GM18867 (cell line): ENCODE measurements around the gene VEGFD.

Experiments
- ATAC-seq: cut with Tn5 transposase; IDR thresholded peaks from one replicate; pipeline ENCODE4 v1.9.1; 2021; ENCODE audit warnings: mild to moderate bottlenecking, moderate library complexity; ENCODE audit not compliant: unreplicated experiment

The VEGFD gene, protein sequence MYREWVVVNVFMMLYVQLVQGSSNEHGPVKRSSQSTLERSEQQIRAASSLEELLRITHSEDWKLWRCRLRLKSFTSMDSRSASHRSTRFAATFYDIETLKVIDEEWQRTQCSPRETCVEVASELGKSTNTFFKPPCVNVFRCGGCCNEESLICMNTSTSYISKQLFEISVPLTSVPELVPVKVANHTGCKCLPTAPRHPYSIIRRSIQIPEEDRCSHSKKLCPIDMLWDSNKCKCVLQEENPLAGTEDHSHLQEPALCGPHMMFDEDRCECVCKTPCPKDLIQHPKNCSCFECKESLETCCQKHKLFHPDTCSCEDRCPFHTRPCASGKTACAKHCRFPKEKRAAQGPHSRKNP

DNA sequence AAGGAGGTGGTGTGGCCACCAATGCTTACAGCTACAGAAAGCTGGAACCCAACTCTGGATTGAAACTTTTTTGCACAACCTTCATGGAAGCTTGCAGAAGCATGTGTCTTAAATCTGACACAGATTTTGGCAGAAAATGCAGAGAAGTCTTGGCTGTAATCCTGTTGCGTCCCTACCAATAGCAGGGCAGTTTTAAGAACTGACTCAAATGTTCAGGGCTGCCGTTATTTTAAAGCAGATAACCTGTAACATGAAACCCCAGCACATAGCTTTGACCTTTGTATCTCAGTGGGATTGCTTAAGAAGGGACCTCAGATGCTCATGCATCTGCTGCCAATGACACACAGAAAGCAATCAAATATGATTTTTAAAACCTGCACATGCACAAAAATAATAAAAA lies at the start of gene VEGFD:
Gene VEGFD, minus strand, starts transcription at position 110 of the 400 bp plus-strand sequence. CDS start 467 bp downstream, outside the sequence.
- ATAC-seq: no peak

DNA sequence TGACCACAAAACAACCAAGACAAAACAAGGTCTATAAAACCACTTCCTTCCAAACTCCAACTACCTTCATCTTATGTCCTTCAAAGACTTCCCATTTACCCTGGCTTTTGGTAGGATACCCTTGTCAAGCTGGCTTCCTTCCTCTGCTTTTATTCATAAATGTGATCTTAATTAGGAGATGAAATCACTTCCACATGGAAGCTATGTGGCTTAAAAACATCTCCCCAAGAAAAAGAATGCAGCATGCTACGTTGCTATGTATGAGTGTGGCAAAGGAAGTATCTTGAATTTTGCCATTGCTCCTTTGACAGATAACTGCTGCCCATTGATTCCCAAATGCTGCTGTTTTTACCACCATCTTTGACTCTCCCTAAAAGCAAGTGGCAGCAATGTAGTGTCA lies 46.4 kb upstream of the VEGFD start:
- no peak for ATAC-seq

DNA sequence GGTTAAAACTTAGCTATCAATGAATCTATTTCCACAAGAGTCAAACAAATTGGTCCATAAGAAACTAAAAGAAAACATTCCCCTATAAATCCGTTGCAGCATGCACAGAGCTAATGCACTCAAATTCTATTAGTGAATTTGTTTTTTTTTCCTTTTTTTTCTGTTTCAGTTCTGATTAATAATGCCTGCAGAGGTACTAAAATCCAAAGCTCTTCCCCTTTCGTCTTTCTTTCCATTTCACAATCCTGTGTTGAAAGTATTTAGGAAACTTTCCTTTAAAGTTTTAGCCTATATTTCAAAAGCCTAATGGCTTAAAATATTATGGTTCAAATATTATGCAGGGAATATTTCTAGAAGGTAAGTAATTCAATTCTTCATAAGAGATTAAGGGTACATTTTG lies 45.9 kb upstream of the VEGFD start:
- ATAC-seq: no peak

DNA sequence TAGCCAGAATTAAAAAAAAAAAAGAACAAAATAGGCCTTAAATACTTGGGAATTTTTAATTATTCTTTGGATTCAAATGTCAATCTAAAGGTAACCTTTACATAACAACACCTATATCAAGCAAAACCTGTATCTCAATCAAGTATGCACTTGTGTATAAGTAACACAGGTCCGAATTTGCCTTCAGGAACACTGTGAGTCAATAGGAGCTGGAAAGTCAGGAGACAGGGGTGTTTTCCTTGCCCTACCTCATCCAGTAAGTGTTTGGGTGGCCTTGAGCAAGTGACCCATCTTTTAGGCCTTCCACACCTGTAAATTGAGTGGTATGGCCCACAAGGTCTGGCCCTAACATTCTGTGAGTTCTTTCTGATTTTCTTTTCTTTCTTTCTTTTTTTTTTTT lies 40.8 kb upstream of the VEGFD start:
- no peak for ATAC-seq

DNA sequence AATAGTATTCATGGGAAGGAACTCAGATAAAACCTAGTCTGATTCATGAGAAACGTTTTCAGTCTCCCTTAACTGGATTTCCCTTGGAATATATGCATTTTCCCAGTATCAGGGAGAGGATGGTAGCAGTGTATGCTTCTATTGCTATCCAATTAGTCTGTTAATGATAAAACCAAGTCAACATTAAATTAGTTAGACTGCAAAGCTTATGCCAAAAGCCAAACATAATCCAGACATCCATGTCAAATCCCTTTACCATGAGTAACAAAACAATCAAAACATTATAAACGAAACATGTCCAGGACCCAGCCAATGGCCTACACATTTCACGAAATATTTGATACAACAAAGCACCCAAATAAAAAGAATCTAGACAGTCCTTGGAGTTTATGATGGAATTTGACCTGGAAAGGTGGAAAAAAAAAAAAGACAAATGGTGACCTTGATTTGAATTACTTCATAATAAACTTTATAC lies 34.5 kb upstream of the VEGFD start:
- ATAC-seq: no peak

DNA sequence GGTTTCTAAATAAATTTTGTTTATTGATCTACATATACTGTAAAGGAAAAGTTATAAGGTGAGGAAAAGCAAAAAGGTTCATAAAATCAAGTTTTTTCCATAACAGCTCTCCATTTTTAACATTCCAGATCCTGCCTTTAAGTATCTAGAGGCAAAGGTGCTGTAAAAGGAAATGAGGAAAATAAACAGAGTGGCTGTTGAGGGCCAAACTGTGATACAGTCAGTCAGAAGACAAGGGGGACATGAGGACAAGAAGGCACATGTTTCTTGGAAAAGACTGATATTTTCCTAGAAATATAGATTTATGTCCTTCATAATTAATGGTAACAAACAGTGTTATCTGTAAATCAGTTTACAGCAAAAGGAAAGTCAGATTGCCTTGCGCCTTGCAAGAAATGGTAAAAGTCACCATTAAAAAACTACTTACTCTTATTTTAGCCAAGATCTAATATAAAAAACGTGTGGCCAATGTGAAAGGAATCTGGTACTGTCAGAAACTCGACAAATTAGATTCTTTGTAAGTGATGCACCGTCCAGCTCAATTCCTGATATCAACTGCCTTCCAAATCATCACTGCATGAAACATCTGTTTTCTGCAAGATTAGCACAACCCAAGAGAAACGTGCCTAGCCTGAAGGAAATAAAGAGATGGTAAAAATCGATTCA lies 34.0 kb upstream of the VEGFD start:
- no peak for ATAC-seq

DNA sequence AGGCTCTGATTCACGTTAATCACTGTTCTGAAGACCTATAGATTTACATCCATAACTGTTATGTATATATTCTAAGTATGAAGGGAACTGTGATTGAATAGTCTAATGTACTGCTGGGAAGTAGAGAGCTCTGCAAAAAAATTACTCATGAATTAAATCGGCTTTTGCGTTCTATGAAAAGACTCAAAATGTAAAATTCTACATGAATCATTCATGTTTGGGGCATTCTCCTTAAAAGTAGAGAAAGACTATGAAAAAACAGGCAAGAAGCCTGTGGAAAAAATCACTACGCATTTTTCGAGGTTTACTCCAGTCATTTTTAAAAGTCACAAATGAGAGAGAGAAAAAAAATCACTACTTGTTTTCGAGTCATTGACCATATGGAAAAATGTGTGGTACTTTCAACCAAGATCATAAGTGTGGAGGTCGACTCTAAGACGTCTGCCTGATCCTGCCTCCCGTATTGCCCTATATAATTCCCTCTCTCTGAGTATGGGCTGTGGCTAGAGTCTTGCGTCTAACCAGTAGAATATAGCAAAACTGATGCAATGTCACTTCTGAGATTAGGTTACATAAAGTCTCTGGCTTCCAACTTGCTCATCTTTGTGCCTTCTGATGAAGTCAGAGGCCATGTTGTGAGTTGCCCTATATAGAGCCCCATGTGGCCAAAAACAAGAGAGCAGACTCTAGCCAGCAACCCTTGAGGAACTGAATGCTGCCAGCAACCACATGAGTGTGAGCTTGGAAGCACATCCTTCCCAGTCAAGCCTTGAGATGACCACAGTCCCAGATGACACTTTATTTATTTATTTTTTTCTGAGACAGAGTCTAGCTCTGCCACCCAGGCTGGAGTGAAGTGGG lies 32.1 kb upstream of the VEGFD start:
- ATAC-seq: no peak

DNA sequence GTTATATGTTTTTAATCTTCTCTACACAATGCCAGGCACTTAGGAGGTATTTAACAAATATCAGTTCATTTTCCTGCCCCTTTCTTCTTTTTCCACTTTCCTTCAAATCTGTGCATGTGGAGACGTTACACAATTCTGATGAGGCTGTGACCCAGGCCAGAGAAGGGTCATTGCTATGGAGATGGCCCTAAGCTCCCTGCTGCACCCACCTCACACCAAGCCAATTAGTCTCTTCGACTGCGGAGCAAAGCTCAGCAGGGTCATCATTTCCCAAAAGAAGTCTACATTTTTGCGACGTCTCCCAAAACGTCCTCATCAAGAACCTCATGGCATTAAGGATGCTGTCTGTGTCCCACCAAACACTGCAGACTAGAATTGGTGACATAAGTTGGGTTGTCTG lies 28.9 kb upstream of the VEGFD start:
- ATAC-seq: no peak

DNA sequence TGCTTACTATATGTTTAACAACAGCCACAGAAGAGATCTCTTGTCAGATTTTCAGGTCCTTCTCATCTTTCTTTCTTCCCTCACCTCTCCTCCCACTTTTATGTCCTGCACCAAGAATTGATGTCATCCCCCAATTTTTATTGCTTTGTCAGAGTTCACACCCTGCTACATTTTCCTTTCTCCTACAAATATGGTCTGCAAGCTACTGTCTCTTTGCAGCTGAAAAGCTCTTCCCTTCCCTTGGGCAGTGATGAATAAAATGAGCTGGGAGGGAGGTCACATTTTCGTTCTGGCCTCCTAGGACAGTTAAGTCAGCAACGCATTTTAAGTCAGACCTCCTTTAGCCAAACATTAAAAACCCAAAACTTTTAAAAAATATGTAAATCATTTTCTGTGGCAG lies 26.7 kb upstream of the VEGFD start:
- no peak for ATAC-seq

DNA sequence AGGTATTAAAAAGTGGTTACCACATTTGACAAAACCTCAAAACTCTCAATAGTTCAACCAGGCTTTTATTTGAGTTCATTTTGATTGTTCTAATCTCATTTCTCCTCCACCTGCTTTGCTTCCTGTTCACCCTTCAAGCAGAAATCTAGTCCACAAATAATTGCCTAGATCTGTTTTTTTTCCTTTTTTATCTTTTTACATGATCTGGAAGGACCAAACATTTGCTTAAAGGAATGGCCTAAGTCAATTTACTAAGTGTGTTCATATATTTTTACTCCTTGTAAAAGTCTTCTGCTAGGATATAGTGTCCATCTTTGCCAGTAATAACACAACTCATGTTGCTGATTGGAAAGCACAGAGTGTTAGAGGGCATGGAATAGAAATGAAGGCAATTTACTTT lies 26.2 kb upstream of the VEGFD start:
- no peak for ATAC-seq

DNA sequence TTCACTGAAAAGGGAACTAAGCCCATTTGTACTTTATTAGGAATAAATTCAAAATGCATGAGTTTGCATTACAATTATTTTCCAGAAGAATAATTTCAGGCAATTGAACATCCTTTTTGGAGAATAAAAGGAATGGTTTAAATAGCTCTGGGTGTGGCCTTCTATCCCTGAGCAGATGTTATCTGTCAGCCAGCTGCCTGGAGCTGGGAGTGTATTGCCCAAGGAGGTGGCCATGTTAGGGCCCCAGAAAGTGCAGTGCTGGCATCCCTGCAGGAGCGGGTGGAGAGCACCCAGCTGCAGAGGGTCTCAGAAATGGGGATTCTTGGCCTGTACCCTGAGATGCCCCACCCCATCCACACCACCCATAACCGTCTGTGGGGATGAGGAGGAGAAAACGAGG lies 21.6 kb upstream of the VEGFD start:
- ATAC-seq: no peak

DNA sequence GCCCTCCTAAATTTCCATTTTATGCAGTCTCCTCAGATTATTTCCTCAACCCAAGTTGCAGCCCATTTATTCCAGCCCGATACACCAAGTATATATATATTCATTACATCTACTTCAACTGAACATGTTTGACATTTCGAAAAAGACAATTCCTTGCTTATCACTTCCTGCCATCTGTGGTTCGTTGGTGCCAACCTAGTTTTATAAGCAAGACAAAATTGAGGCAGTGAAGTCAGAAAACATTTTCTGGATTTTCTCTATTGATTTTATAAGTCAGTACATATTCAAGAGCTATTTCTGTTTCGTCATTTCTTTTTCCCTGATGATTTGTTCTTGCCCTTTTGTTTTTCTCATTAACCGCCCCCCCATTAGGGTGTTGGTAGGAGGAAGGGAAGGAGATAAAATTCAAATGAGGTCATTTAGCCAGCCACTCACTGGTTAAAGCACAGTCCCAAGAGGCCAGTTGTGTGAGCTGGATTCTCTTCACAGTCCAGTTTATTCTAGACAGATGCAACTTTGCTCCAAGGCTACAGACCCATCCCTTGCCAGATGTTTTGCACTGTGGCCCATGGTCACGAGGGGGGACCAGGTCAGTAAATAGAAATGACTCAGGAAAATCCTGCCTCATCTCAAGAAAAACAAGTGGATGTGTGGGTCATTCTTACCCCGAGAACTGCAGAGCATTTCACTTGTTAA lies 20.3 kb upstream of the VEGFD start:
- no peak for ATAC-seq

DNA sequence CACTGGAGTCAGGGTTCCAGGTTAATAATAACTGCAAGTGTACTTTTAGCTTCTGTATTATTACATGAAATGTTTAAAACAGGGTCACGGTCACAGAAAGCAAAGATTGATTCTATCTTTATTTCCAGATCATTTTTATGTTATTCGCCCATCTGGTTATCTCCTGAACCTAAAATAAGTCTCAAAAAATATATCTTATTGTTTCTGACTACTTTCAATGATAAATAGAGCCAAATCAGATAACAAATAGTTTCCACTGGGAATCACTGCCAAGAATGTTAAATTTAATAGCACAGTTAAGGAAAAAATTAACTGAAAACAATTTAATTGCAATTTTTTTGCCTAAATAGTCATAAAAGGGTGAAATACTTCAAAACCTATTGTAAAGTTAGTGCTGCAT lies 17.2 kb upstream of the VEGFD start:
- ATAC-seq: no peak

DNA sequence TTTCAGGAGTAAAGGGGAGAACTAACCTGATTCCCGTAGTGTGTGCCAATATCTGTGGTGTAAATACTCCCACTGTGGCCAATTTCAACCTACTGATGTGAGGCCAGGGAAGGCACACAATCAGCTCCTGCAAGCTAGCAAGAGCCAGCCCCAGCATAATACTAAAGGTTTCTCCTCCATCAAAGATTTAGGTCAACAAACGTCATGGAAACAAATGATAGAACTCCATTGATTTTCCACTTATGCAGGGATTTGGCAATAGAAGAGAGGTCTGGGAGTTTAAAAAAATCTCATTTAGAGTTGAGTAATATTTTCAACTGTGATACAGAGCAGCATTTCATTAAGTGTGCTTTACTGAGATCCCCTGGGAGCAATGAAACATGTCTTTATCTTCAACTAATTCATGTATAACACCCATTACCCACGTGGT lies 15.8 kb upstream of the VEGFD start:
- no peak for ATAC-seq

DNA sequence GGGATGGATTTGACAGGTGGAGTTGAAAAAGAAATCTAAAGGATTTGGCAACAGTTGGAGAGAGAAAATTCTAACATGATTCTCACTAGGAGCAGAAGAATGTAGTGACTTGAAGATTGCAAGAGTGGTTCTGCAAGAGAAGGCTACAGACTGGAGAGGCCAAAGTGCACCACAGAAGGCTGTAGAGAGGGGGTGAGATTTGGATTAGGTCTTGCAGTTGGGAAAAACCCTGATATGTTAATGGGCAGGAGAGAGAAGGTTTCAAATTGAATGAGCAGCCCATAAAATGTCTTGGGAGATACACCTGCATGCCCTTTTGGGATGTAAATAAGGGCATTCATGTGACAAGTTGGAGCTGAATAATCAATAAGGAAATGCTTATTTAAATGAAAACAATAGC lies 14.7 kb upstream of the VEGFD start:
- ATAC-seq: no peak

DNA sequence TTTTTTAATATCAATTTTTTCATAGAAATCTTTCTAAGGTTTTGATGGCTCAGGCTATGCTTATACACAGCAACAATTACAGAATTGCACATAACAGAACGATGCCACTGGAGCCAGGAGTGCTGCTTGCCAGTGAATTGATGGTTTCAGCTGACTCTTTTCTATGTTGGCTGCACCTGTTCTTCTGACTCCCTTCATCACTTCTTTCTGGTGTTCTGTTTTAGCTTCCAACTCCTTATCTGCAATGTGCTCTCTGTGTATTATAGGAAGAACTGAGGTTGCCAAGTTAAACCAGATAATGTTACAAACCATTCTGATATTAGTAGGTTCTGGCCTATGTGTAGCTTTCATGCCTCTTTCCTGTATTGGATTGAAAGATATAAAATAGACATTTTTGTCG lies 11.6 kb upstream of the VEGFD start:
- ATAC-seq: no peak

DNA sequence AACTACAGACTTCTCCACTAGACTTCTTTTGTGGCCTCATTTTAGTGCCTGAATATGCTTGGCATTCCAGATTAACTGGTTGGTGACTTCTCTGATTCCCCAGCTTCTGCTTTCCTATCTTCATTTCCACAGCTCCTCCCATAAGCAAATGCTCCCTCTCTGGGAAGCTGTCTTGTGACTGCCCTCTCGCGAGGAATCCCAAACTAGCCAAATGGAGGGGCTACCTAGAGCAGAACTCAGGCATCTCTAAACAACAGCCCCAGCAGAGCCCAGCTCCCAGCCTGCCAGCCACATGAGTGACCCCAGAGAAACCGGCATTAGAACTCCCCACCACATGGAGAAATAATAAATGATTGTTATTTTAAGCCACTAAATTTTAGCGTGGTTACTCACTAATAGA lies 7.6 kb upstream of the VEGFD start:
- no peak for ATAC-seq

DNA sequence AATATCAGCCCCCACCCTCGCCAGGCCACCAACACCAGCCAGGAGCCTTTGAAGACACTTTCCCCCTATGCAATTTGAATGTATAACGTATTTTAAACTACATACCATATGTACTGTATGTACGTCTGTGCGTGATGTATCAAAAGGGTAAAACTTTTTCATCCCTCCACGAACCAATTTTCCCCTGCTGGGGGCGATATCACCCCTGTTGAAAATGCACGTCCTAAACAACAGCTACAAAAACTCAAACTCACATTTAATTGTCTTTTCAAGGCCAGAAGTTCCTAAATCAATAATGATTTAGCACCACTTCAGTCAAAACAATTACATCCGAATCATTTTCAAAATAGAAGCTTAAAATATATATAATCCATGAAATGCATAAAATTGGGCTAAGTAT lies 1.4 kb downstream of the VEGFD start:
- no peak for ATAC-seq

DNA sequence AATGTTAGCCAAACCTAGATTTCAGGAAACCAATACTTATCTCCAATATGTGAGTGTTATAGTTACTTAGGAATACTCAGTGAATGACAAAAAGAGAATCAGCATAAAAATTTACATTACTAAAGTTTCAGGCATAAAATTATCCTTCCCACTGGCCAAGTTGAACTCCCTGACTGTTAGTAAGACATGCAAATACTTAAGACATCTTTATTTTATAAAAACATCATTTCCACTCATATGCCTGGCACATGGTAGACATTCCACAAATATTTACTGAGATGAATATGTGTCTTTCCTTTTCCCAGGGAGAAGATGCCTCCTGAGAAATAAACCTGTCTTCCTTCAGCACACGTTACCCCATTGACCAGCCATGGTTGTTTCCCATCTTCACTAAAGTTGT lies 7.3 kb downstream of the VEGFD start:
- no peak for ATAC-seq

DNA sequence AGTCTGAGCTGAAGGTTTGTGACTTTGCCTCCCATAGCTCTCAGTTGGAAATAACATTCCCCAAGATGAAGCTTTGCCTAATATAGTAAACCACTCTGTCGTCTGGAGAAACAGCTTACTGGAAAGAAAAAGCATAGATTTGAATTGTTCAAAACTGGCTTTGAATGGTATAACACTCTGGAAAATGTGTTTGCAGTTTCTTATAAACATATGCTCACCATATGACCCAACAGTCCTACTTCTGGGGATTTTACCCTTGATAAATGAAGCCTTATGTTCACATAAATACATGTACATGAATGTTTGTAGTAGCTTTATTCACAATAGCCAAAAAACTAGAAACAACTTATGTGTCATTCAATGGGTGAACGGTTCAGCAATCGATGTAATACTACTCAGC lies 10.2 kb downstream of the VEGFD start:
- no peak for ATAC-seq
